B cell (primary cell): Measurements from ENCODE around the gene PRR16. TPM values are rescaled to one million over a fixed set of nuclear protein-coding genes. Genes with fewer than 3 reads are reported as not detected.

Source experiments
- ATAC-seq: fragments of 200-7000 bp; cut with Tn5 transposase; one replicate; pipeline ENCODE4 v1.10.0; 2021; ENCODE audit warnings: low read depth, mild to moderate bottlenecking, moderate number of reproducible peaks, moderate library complexity
- CTCF ChIA-PET: fragments of 350-600 bp; sonication (Branson Sonifier 250); formaldehyde crosslinking; loops from one replicate; lab custom pipeline; 2021; ENCODE audit warnings: antibody characterized with exemption, inconsistent platforms; lab: Charles Lee
- POLR2A ChIA-PET: fragments of 350-600 bp; sonication (Branson Sonifier 250); formaldehyde crosslinking; loops from one replicate; lab custom pipeline; 2021; ENCODE audit warnings: antibody characterized with exemption; lab: Charles Lee
- DNase-seq: peaks from one replicate; pipeline ENCODE4 v3.0.0; 2013
- H2AFZ ChIP-seq: 2 replicates; pipeline ENCODE4 v1.6.1; 2012; ENCODE audit warnings: mild to moderate bottlenecking, low read depth, low read length; ENCODE audit not compliant: insufficient read depth, poor library complexity, severe bottlenecking
- H3K27ac ChIP-seq, 2 donors: 1 replicate in 1 of 2; 2 replicates in 1 of 2; pipeline ENCODE4 v1.5.1; 2012 to 2013; ENCODE audit warnings: low read length in 2 of 2, mild to moderate bottlenecking in 2 of 2, moderate library complexity in 1 of 2
- H3K27me3 ChIP-seq, 4 experiments: fragments of 200-600 bp in 1 of 4; sonication (generic) in 1 of 4; replicated peaks in 1 of 4; 1 replicate in 2 of 4; 2 replicates in 2 of 4; pipeline versions ENCODE4 v1.6.1 to v1.7.0; 2013 to 2016; ENCODE audit warnings: low read length in 3 of 4, mild to moderate bottlenecking in 2 of 4, mixed read lengths in 1 of 4, moderate library complexity in 1 of 4; ENCODE audit not compliant: insufficient read depth in 4 of 4, control insufficient read depth in 3 of 4; ENCODE audit errors: control extremely low read depth in 1 of 4
- H3K36me3 ChIP-seq, 2 experiments: replicated peaks in 1 of 2; 1 replicate in 1 of 2; 2 replicates in 1 of 2; pipeline versions ENCODE4 v1.6.1 to v1.7.1; 2013; ENCODE audit warnings: low read length in 1 of 2; ENCODE audit not compliant: insufficient read depth in 2 of 2, control insufficient read depth in 1 of 2; ENCODE audit errors: control extremely low read depth in 1 of 2, extremely low read depth in 1 of 2
- H3K4me1 ChIP-seq, 2 donors: fragments of 200-600 bp in 1 of 2; sonication (generic) in 1 of 2; 1 replicate in 1 of 2; 2 replicates in 1 of 2; pipeline versions ENCODE4 v1.5.1 to v1.6.1; 2013 to 2017; ENCODE audit warnings: low read length in 2 of 2; ENCODE audit not compliant: control insufficient read depth in 2 of 2, insufficient read depth in 2 of 2
- H3K4me2 ChIP-seq: replicated peaks from 2 replicates; pipeline ENCODE3; 2012; ENCODE audit warnings: mild to moderate bottlenecking, low read depth, low read length; ENCODE audit not compliant: poor library complexity, severe bottlenecking
- H3K4me3 ChIP-seq, 5 experiments: fragments of 200-600 bp in 1 of 5; sonication (generic) in 1 of 5; 1 replicate in 3 of 5; 2 replicates in 2 of 5; pipeline versions ENCODE4 v1.5.1 to v1.7.0; 2011 to 2016; ENCODE audit warnings: low read length in 4 of 5, mild to moderate bottlenecking in 4 of 5, low read depth in 2 of 5, control low read depth in 1 of 5, moderate library complexity in 1 of 5; ENCODE audit not compliant: insufficient read depth in 1 of 5; ENCODE audit errors: control extremely low read depth in 1 of 5, extremely low read depth in 1 of 5
- H3K79me2 ChIP-seq: fragments of 200-600 bp; sonication (generic); one replicate; pipeline ENCODE4 v1.6.0; 2016; ENCODE audit warnings: low read length; ENCODE audit not compliant: control insufficient read depth, insufficient read depth
- H3K9ac ChIP-seq: fragments of 200-600 bp; sonication (generic); 2 replicates; pipeline ENCODE4 v1.6.1; 2017; ENCODE audit warnings: mild to moderate bottlenecking, low read length, moderate library complexity
- H3K9me3 ChIP-seq, 3 donors: one replicate each; pipeline versions ENCODE4 v1.6.1 to v1.7.1; 2013; ENCODE audit warnings: low read length in 2 of 3; ENCODE audit not compliant: control insufficient read depth in 2 of 3, insufficient read depth in 1 of 3; ENCODE audit errors: control extremely low read depth in 1 of 3
- H4K20me1 ChIP-seq: 2 replicates; pipeline ENCODE4 v1.6.0; 2012; ENCODE audit warnings: mild to moderate bottlenecking, low read length; ENCODE audit not compliant: insufficient read depth, control insufficient read depth, poor library complexity, severe bottlenecking
- H3K27ac Mint-ChIP-seq: one replicate; pipeline ENCODE4 v1.8.0; 2021; ENCODE audit warnings: mixed read lengths
- H3K27me3 Mint-ChIP-seq: one replicate; pipeline ENCODE4 v1.8.0; 2021; ENCODE audit warnings: mixed read lengths
- H3K4me1 Mint-ChIP-seq: one replicate; pipeline ENCODE4 v1.8.0; 2021; ENCODE audit warnings: mixed read lengths
- H3K4me3 Mint-ChIP-seq: one replicate; pipeline ENCODE4 v1.8.0; 2021; ENCODE audit warnings: mixed read lengths
- H3K9me3 Mint-ChIP-seq: one replicate; pipeline ENCODE4 v1.8.0; 2022; ENCODE audit warnings: mixed read lengths; ENCODE audit not compliant: insufficient read depth
- CTCF ChIP-seq: fragments of 200-600 bp; IDR thresholded peaks from one replicate; pipeline ENCODE4 v1.8.0; 2022; ENCODE audit warnings: antibody characterized with exemption, mild to moderate bottlenecking
- EZH2 ChIP-seq: IDR thresholded peaks from 2 replicates; pipeline ENCODE4 v1.6.1; 2012; ENCODE audit warnings: borderline replicate concordance, low read depth, mild to moderate bottlenecking, moderate library complexity, low read length; ENCODE audit not compliant: insufficient read depth, poor library complexity, severe bottlenecking
- WGBS: methylation state at CpG from one replicate; pipeline ENCODE4 v1.1.5; 2013; ENCODE audit warnings: missing lambda C conversion rate; ENCODE audit not compliant: insufficient coverage; 5-methylcytosine and 5-hydroxymethylcytosine counted together
- intact Hi-C: fragments of 100-400 bp; cut with micrococcal nuclease; formaldehyde crosslinking; loops from one replicate; pipeline ENCODE4 v1.10.0; 2022
- polyA plus RNA-seq: library from polyadenylated mRNA; depleted of rRNA; stranded (reverse); fragments of >200 nt; gene quantifications from 2 replicates; pipeline ENCODE4 v1.2.3, GENCODE V29; 2012
- total RNA-seq, 2 donors: library from RNA; stranded (reverse); fragments of 120-200 nt in 1 of 2; gene quantifications; 1 replicate in 1 of 2; 2 replicates in 1 of 2; pipeline versions ENCODE4 v1.2.3 to v1.2.4, GENCODE V29; 2013 to 2022

The PRR16 gene
- total and polyA plus RNA-seq, 2 donors (not counting 1 experiment from before 2014, with no cell fraction given): 0.16 TPM; not detected in 1

- intact Hi-C loops: no loop called here
- no peaks in the 10 kb centered on the region for H3K79me2 ChIP-seq
- no peak overlapping the region for H3K27ac ChIP-seq
- H3K9ac ChIP-seq: no peak overlapping the region
- no peak for ATAC-seq
- H3K27me3 Mint-ChIP-seq: no peaks in the 10 kb centered on the region
- TF ChIP-seq EZH2: no peak
- TF ChIP-seq CTCF: no peak
- H3K27ac Mint-ChIP-seq: no peak overlapping the region
- H3K4me3 ChIP-seq: no peak overlapping the region
- no peaks in the 10 kb centered on the region for H3K9me3 ChIP-seq
- no peaks in the 10 kb centered on the region for H3K4me1 ChIP-seq
- H3K9me3 Mint-ChIP-seq: no peaks in the 10 kb centered on the region
- no peak for DNase-seq
- no peaks in the 10 kb centered on the region for H3K27me3 ChIP-seq
- no peak overlapping the region for H3K4me3 Mint-ChIP-seq
- POLR2A ChIA-PET: no interaction called here
- no CpG with 5 or more reads among the region's 1 CpG for WGBS
- no peaks in the 10 kb centered on the region for H3K36me3 ChIP-seq
- H3K4me2 ChIP-seq: no peak overlapping the region
- H2AFZ ChIP-seq: no peak overlapping the region
- H4K20me1 ChIP-seq: no peaks in the 10 kb centered on the region
- no peaks in the 10 kb centered on the region for H3K4me1 Mint-ChIP-seq
- CTCF ChIA-PET: no interaction called here
Measured at GRCh38 chr5:120535900-120536299, 71.8 kb downstream of the PRR16 start.

GRCh38 chr5:120538149-120538548 is 74.0 kb downstream of the PRR16 start:
- Histone ChIP-seq H3K36me3 (no peaks in the 10 kb centered on the region), H3K27ac (no peak overlapping the region), H3K9ac (no peak overlapping the region), H3K4me1 (no peaks in the 10 kb centered on the region), H2AFZ (no peak overlapping the region), H3K79me2 (no peaks in the 10 kb centered on the region), H3K27me3 (no peaks in the 10 kb centered on the region), H3K9me3 (no peaks in the 10 kb centered on the region), H4K20me1 (no peaks in the 10 kb centered on the region), H3K4me2 (no peak overlapping the region), H3K4me3 (no peak overlapping the region)
- H3K27me3 Mint-ChIP-seq: no peaks in the 10 kb centered on the region
- POLR2A ChIA-PET: no interaction called here
- intact Hi-C loops: no loop called here
- TF ChIP-seq CTCF (no peak), EZH2 (no peak)
- H3K4me1 Mint-ChIP-seq: no peaks in the 10 kb centered on the region
- WGBS: no CpG with 5 or more reads among the region's 2 CpGs
- DNase-seq: no peak
- CTCF ChIA-PET: no interaction called here
- no peaks in the 10 kb centered on the region for H3K9me3 Mint-ChIP-seq
- no peak for ATAC-seq
- no peak overlapping the region for H3K4me3 Mint-ChIP-seq
- H3K27ac Mint-ChIP-seq: no peak overlapping the region
